ENCODE data around the gene RNASEH1.
"Not testable (repeated sequence)": the region's sequence is repeated elsewhere in the genome, so short reads cannot be mapped to it uniquely, and the experiment has no call there.

Gene RNASEH1

GRCh38 chr2:3581367-3582262, 23.5 kb upstream of the RNASEH1 start:
- peaks cover 82% of the 10 kb centered on the region for H3K36me3 ChIP-seq (ENCODE audit: insufficient read depth, low read length)
- H3K79me2 ChIP-seq (ENCODE audit: insufficient read depth, low read length) = peaks cover 69% of the 10 kb centered on the region
- no peak overlapping the region for H3K9ac ChIP-seq (ENCODE audit: low read depth, low read length, poor library complexity, severe bottlenecking)

GRCh38 chr2:3580449-3580848, 22.3 kb upstream of the RNASEH1 start:
- Histone ChIP-seq H3K9ac (ENCODE audit: low read depth, low read length, poor library complexity, severe bottlenecking) (no peak overlapping the region), H2AFZ (ENCODE audit: low read length) (no peak overlapping the region), H4K20me1 (ENCODE audit: insufficient read depth, low read length, poor library complexity, severe bottlenecking) (peaks cover 85% of the 10 kb centered on the region), H3K4me3 (ENCODE audit: low read length, poor library complexity, severe bottlenecking) (peak overlapping the region; percentile 97), H3K27me3 (ENCODE audit: insufficient read depth, low read length, poor library complexity, severe bottlenecking) (peaks cover 6% of the 10 kb centered on the region), H3K9me3 (ENCODE audit: insufficient read depth, low read depth, low read length) (no peaks in the 10 kb centered on the region), H3K4me2 (ENCODE audit: low read depth, low read length, poor library complexity, severe bottlenecking) (peak overlapping the region; percentile 97), H3K4me1 (ENCODE audit: insufficient read depth, low read length, poor library complexity, severe bottlenecking) (peaks cover 37% of the 10 kb centered on the region), H3K36me3 (ENCODE audit: insufficient read depth, low read length) (peaks cover 88% of the 10 kb centered on the region), H3F3A (ENCODE audit: low read depth) (peaks cover 5% of the 10 kb centered on the region; the same call in 1 of the 2 replicates), H3K9me2 (replicated peaks; ENCODE audit: low read depth, low read length) (no peaks in the 10 kb centered on the region), H3K79me2 (ENCODE audit: insufficient read depth, low read length) (peaks cover 81% of the 10 kb centered on the region)
- TF ChIP-seq, protein P1, sequence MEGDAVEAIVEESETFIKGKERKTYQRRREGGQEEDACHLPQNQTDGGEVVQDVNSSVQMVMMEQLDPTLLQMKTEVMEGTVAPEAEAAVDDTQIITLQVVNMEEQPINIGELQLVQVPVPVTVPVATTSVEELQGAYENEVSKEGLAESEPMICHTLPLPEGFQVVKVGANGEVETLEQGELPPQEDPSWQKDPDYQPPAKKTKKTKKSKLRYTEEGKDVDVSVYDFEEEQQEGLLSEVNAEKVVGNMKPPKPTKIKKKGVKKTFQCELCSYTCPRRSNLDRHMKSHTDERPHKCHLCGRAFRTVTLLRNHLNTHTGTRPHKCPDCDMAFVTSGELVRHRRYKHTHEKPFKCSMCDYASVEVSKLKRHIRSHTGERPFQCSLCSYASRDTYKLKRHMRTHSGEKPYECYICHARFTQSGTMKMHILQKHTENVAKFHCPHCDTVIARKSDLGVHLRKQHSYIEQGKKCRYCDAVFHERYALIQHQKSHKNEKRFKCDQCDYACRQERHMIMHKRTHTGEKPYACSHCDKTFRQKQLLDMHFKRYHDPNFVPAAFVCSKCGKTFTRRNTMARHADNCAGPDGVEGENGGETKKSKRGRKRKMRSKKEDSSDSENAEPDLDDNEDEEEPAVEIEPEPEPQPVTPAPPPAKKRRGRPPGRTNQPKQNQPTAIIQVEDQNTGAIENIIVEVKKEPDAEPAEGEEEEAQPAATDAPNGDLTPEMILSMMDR (conservative IDR thresholded peaks at IDR 0.05; ENCODE audit: low read length) = no peak
- no peak for TF ChIP-seq EZH2phosphoT487 (IDR thresholded peaks at IDR 0.05; ENCODE audit: borderline replicate concordance)

More at GRCh38 chr2:3581367-3582262, 23.5 kb upstream of the RNASEH1 start:
- Histone ChIP-seq H3K9me3 (ENCODE audit: insufficient read depth, low read depth, low read length) (no peaks in the 10 kb centered on the region), H3F3A (ENCODE audit: low read depth) (peaks cover 5% of the 10 kb centered on the region; the same call in 1 of the 2 replicates), H3K4me1 (ENCODE audit: insufficient read depth, low read length, poor library complexity, severe bottlenecking) (peaks cover 33% of the 10 kb centered on the region), H3K4me2 (ENCODE audit: low read depth, low read length, poor library complexity, severe bottlenecking) (peak overlapping the region; percentile 97), H4K20me1 (ENCODE audit: insufficient read depth, low read length, poor library complexity, severe bottlenecking) (peaks cover 73% of the 10 kb centered on the region), H2AFZ (ENCODE audit: low read length) (no peak overlapping the region), H3K4me3 (ENCODE audit: low read length, poor library complexity, severe bottlenecking) (peak overlapping the region; percentile 11), H3K9me2 (replicated peaks; ENCODE audit: low read depth, low read length) (no peaks in the 10 kb centered on the region), H3K27me3 (ENCODE audit: insufficient read depth, low read length, poor library complexity, severe bottlenecking) (no peaks in the 10 kb centered on the region)
- TF ChIP-seq, protein P1 (conservative IDR thresholded peaks at IDR 0.05; ENCODE audit: low read length) = no peak
- TF ChIP-seq EZH2phosphoT487 (IDR thresholded peaks at IDR 0.05; ENCODE audit: borderline replicate concordance) = no peak

DNA sequence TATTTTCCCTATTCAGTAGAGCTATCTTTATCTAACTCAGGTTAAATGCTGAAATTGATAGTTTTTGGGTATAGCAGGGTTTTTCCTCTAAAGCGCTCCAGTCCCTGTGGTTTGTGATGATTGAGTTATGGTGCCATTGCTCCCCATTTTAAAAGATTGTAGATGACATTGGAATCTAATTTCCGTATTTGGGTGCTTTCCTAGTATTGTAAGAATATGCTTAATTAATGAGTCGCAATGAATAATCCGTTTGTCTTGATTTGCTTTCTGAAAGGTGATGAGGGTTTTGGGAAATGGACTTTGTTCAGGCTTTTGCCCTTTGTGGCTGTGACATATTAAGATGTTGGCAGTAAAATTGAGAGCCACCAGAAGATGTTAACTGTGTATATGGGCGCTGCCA, 20.9 kb upstream of the RNASEH1 start:
- no peak for TF ChIP-seq EZH2phosphoT487 (IDR thresholded peaks at IDR 0.05; ENCODE audit: borderline replicate concordance)
- TF ChIP-seq, protein P1 (conservative IDR thresholded peaks at IDR 0.05; ENCODE audit: low read length) = no peak
- Histone ChIP-seq H3K4me3 (ENCODE audit: low read length, poor library complexity, severe bottlenecking) (peak overlapping the region; percentile 97), H4K20me1 (ENCODE audit: insufficient read depth, low read length, poor library complexity, severe bottlenecking) (peaks cover 83% of the 10 kb centered on the region), H2AFZ (ENCODE audit: low read length) (no peak overlapping the region), H3K9me3 (ENCODE audit: insufficient read depth, low read depth, low read length) (no peaks in the 10 kb centered on the region), H3K4me2 (ENCODE audit: low read depth, low read length, poor library complexity, severe bottlenecking) (peak overlapping the region; percentile 97), H3K9me2 (replicated peaks; ENCODE audit: low read depth, low read length) (no peaks in the 10 kb centered on the region), H3K79me2 (ENCODE audit: insufficient read depth, low read length) (peaks cover 85% of the 10 kb centered on the region), H3K9ac (ENCODE audit: low read depth, low read length, poor library complexity, severe bottlenecking) (peak overlapping the region; percentile 98), H3F3A (ENCODE audit: low read depth) (peaks cover 5% of the 10 kb centered on the region; the same call in 1 of the 2 replicates), H3K27me3 (ENCODE audit: insufficient read depth, low read length, poor library complexity, severe bottlenecking) (peaks cover 10% of the 10 kb centered on the region), H3K36me3 (ENCODE audit: insufficient read depth, low read length) (peaks cover 76% of the 10 kb centered on the region), H3K4me1 (ENCODE audit: insufficient read depth, low read length, poor library complexity, severe bottlenecking) (peaks cover 37% of the 10 kb centered on the region)

- Histone ChIP-seq H3K9ac (ENCODE audit: low read depth, low read length, poor library complexity, severe bottlenecking) (peak overlapping the region; percentile 98), H3K4me3 (ENCODE audit: low read length, poor library complexity, severe bottlenecking) (peak overlapping the region; percentile 97), H3K79me2 (ENCODE audit: insufficient read depth, low read length) (peaks cover 62% of the 10 kb centered on the region), H3K4me1 (ENCODE audit: insufficient read depth, low read length, poor library complexity, severe bottlenecking) (peaks cover 40% of the 10 kb centered on the region), H3K4me2 (ENCODE audit: low read depth, low read length, poor library complexity, severe bottlenecking) (peak overlapping the region; percentile 97), H3K36me3 (ENCODE audit: insufficient read depth, low read length) (peaks cover 50% of the 10 kb centered on the region), H4K20me1 (ENCODE audit: insufficient read depth, low read length, poor library complexity, severe bottlenecking) (peaks cover 61% of the 10 kb centered on the region)
- H3K27me3 ChIP-seq (ENCODE audit: insufficient read depth, low read length, poor library complexity, severe bottlenecking); H3F3A ChIP-seq (ENCODE audit: low read depth); H3K9me3 ChIP-seq (ENCODE audit: insufficient read depth, low read depth, low read length); H2AFZ ChIP-seq (ENCODE audit: low read length); H3K9me2 ChIP-seq (replicated peaks; ENCODE audit: low read depth, low read length): not testable (repeated sequence)
Observed at GRCh38 chr2:3576263-3576630, 18.1 kb upstream of the RNASEH1 start.

All from Loucy (cell line).